Sigmoid colon (tissue), 4 donors: ENCODE measurements around the gene HIBADH.

Experiments
- CTCF ChIP-seq, 4 experiments: fragments of 450-650 bp in 3 of 4; fragments of 200-600 bp in 1 of 4; IDR thresholded peaks; one replicate each; pipeline ENCODE4 v1.5.1; 2016 to 2019; ENCODE audit warnings: antibody characterized with exemption in 4 of 4, mild to moderate bottlenecking in 3 of 4, moderate library complexity in 2 of 4
- EP300 ChIP-seq, 4 donors: sonication (generic); formaldehyde crosslinking; IDR thresholded peaks; one replicate each; pipeline ENCODE4 v1.6.1; 2017; ENCODE audit warnings: antibody characterized with exemption in 4 of 4
- POLR2AphosphoS5 ChIP-seq, 4 donors: sonication (generic); formaldehyde crosslinking; IDR thresholded peaks; one replicate each; pipeline ENCODE4 v1.6.1; 2017; ENCODE audit warnings: antibody characterized with exemption in 4 of 4

GRCh38 chr7:27551803-27552400, 110.8 kb downstream of the HIBADH start:
- no peak for TF ChIP-seq CTCF (IDR thresholded peaks at IDR 0.05)
- TF ChIP-seq POLR2AphosphoS5 (IDR thresholded peaks at IDR 0.05): no peak
- TF ChIP-seq EP300 (IDR thresholded peaks at IDR 0.05): no peak
